Midbrain (tissue), 1 donor: ENCODE results near the gene PNPO.

Experiments used
- DNase-seq: peaks from one replicate; lab custom pipeline; 2025; lab: John Stamatoyannopoulos, UW

The PNPO gene

DNA sequence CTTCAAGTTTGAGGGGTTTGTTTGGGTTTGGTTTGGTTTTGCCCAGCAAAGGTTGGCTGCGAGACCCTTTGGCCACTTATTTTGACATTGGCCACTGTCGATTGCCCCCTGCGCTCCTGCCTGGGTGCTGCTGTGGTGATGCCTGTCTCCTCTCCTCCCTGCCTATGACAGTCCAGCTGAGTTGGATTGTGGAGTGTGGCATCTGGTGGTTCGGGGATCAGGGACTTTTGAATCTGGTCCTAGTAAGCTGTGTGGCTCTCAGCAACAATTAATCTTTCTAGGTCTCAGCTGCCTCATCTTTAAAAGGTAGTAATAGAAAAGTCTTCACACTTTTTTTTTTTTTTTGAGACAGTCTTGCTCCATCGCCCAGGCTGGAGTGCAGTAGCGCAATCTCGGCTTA, 56.7 kb downstream of the PNPO start:
- DNase-seq = no peak
